CD4-positive, alpha-beta T cell treated with Interleukin-12 subunit alpha and Interleukin-12 subunit beta, for 1 hour (primary cell): ENCODE data around the gene NFATC2IP.
"Not testable (repeated sequence)": the region's sequence is repeated elsewhere in the genome, so short reads cannot be mapped to it uniquely, and the experiment has no call there.

ENCODE experiments used
- DNase-seq: peaks from one replicate; pipeline ENCODE4 v3.0.0-alpha.2; 2020

The NFATC2IP gene

GRCh38 chr16:28974437-28975157 lies 23.9 kb downstream of the NFATC2IP start, which contains the start of gene SPNS1:
Gene SPNS1, plus strand, starts transcription at chr16:28974778. Its CDS starts 374 bp downstream, at chr16:28975152.
- peak; percentile 93 for DNase-seq

GRCh38 chr16:28975158-28975599 lies 24.4 kb downstream of the NFATC2IP start:
- no peak for DNase-seq

- peak; percentile 57 for DNase-seq
These were observed 27.2 kb downstream of the NFATC2IP start for GRCh38 chr16:28977703-28978662.

GRCh38 chr16:28980330-28980729 lies 29.6 kb downstream of the NFATC2IP start:
- DNase-seq, result not testable (repeated sequence)

- no peak for DNase-seq
These were observed 30.2 kb downstream of the NFATC2IP start for GRCh38 chr16:28980929-28981328.

- DNase-seq, result peak; percentile 43
These were observed 30.8 kb downstream of the NFATC2IP start for GRCh38 chr16:28981517-28981916.

- DNase-seq, result no peak
These were observed 31.7 kb downstream of the NFATC2IP start for GRCh38 chr16:28982418-28982817.

- no peak for DNase-seq
These were observed 32.2 kb downstream of the NFATC2IP start for GRCh38 chr16:28982949-28983348.

- no peak for DNase-seq
These were observed 32.9 kb downstream of the NFATC2IP start for GRCh38 chr16:28983644-28984043.

- no peak for DNase-seq
These were observed 33.4 kb downstream of the NFATC2IP start for GRCh38 chr16:28984091-28984490.

GRCh38 chr16:28984619-28985135 lies 33.9 kb downstream of the NFATC2IP start, which contains the start of gene LAT:
Gene LAT, plus strand, starts transcription at chr16:28985052. Its CDS starts 366 bp downstream, at chr16:28985418.
- peak; percentile 82 for DNase-seq

GRCh38 chr16:28985211-28986041 lies 34.7 kb downstream of the NFATC2IP start:
- DNase-seq, result no peak

GRCh38 chr16:28986046-28986445 lies 35.3 kb downstream of the NFATC2IP start:
- DNase-seq, result no peak

GRCh38 chr16:28986492-28986891 lies 35.8 kb downstream of the NFATC2IP start:
- no peak for DNase-seq

- DNase-seq, result no peak
These were observed 36.6 kb downstream of the NFATC2IP start for GRCh38 chr16:28987170-28987853.

- DNase-seq, result no peak
These were observed 38.6 kb downstream of the NFATC2IP start for GRCh38 chr16:28989363-28989762.

GRCh38 chr16:28990375-28991040 lies 39.8 kb downstream of the NFATC2IP start:
- peak; percentile 39 for DNase-seq

GRCh38 chr16:28991687-28992086 lies 41.0 kb downstream of the NFATC2IP start:
- no peak for DNase-seq

GRCh38 chr16:28992496-28992895 lies 41.8 kb downstream of the NFATC2IP start:
- no peak for DNase-seq

- no peak for DNase-seq
These were observed 48.1 kb downstream of the NFATC2IP start for GRCh38 chr16:28998837-28999236.

GRCh38 chr16:28999577-28999976 lies 48.8 kb downstream of the NFATC2IP start:
- no peak for DNase-seq
